GM12874 (cell line): Measurements from ENCODE around the gene ZKSCAN7.

Source experiments
- TF ChIP-seq, protein P1 (sequence below): IDR thresholded peaks from 2 replicates; pipeline ENCODE4 v1.5.1; 2011; ENCODE audit warnings: low read depth, mild to moderate bottlenecking, control low read depth, low read length, moderate library complexity; ENCODE audit not compliant: insufficient read depth

ZKSCAN7 gene

GRCh38 chr3:44554626-44555592 is at the start of gene ZKSCAN7:
TSS of gene ZKSCAN7 (plus strand) at chr3:44555193. CDS start at chr3:44557048, 1,855 bp downstream.
- TF ChIP-seq, protein P1, sequence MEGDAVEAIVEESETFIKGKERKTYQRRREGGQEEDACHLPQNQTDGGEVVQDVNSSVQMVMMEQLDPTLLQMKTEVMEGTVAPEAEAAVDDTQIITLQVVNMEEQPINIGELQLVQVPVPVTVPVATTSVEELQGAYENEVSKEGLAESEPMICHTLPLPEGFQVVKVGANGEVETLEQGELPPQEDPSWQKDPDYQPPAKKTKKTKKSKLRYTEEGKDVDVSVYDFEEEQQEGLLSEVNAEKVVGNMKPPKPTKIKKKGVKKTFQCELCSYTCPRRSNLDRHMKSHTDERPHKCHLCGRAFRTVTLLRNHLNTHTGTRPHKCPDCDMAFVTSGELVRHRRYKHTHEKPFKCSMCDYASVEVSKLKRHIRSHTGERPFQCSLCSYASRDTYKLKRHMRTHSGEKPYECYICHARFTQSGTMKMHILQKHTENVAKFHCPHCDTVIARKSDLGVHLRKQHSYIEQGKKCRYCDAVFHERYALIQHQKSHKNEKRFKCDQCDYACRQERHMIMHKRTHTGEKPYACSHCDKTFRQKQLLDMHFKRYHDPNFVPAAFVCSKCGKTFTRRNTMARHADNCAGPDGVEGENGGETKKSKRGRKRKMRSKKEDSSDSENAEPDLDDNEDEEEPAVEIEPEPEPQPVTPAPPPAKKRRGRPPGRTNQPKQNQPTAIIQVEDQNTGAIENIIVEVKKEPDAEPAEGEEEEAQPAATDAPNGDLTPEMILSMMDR: peak; percentile 17; the same call in 1 of the 2 replicates

GRCh38 chr3:44506556-44506955 is 48.4 kb upstream of the ZKSCAN7 start:
- TF ChIP-seq, protein P1: no peak

DNA sequence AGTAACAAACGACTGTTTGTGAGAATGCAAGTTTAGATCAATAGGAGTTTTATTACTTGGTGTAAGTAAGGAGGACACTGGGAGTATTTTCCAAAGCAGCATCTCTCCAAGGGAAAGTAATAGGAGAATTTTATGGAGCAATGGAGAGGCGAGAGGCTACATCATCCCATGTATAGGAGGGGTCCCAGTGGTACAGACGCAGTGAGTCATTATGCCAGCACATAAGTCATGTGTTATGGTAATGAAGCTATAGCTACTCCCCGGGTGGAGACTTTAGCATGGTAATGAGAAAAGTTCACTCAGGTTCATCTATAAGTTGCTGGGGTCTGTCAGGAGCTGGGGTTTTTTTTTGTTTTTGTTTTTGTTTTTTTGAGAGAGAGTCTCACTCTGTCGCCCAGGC is 48.0 kb upstream of the ZKSCAN7 start:
- TF ChIP-seq, protein P1: no peak

DNA sequence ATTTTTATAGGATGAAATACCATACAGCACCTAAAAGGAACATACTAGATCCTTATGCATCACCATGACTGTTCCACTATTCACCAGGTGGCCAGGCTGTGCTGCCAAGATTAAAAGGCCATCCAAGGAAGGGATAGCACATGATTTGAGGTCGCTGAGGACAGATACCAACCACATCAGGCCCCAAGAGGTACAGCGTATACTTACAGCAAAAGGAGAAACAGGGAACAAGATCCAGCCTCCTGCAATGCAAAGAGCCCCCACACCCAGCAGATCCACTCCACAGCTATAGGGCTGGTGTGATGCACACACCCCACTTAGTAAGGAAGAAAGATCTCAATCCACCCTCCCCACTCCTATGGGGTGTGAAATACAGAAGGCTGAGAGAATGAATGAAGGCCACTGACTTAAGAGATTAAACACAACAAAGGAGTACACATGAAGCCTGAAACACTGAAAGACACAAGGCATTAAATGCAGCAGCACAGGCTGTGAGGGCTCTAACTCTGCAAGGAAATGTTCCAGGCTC is 45.5 kb upstream of the ZKSCAN7 start:
- TF ChIP-seq, protein P1: no peak

DNA sequence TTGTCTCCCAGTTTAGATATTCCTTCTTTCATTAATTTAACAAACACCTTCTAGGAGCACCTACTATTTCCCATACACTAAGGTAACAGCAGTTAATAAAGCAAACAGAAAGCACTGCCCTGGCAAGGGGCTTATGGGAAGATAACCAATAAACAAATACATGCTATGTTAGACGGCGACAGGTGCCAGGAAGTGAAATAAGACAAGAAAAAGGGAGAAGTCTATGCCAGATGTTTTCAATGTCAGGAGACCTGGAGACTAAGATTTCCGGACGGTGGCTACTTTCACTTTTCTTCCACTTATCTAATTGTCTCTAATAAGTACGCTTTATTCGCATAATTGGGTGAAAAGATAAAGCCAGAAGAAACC is 45.0 kb upstream of the ZKSCAN7 start:
- TF ChIP-seq, protein P1: no peak

DNA sequence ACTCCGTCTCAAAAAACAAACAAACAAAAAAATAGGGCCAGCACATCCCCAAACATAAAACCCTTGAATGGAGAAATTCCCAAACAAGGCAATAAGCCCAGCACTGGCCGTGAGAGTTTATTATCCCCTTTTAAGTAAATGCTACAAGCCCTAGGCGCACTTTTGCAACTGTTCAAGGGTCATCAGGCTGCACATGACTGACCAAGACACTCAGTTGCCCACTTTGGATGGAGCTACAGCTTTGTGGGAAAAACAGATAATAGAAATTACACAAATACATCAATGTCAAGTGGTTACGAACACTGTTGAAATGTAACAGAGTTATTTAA is 43.8 kb upstream of the ZKSCAN7 start:
- TF ChIP-seq, protein P1: no peak

GRCh38 chr3:44513513-44513912 is 41.5 kb upstream of the ZKSCAN7 start:
- TF ChIP-seq, protein P1: no peak
